ENCODE measurements around the gene DSTYK.

The DSTYK gene

DNA sequence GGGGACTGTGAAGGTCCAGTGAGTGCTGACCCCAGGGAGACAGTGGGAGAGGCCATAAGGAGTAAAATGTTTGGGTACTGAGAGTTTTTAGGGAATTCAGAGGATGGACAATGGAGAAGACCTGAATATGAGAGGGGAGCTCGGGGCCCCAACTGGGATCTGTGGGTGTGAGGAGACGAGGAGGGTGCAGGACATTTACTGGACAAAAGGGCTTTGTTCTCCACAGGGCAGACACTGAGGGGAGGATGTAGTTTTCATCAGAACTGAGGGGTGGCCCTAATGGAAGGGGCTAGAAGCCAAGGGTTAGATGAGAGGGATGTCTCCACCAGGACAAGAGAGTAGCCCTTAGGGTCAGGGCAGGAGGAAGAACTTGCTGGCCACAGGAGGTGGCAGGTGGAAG lies 46.2 kb upstream of the DSTYK start:
- H2AK5ac ChIP-seq (ENCODE audit: low read length) = no peak overlapping the region
- H3K79me2 ChIP-seq (ENCODE audit: control insufficient read depth, insufficient read depth, low read length) = no peaks in the 10 kb centered on the region
- H4K8ac ChIP-seq (ENCODE audit: low read depth, low read length) = no peak overlapping the region
- no peak overlapping the region for H4K5ac ChIP-seq (ENCODE audit: low read length)
- no peak overlapping the region for H3K4me2 ChIP-seq (ENCODE audit: low read length)
- no peak overlapping the region for H3K27ac ChIP-seq (ENCODE audit: low read depth, low read length)
- no peak overlapping the region for H3K4ac ChIP-seq (ENCODE audit: low read depth, low read length)
- WGBS (ENCODE audit: extremely low coverage, insufficient coverage, low lambda C conversion rate) = no CpG with 5 or more reads among the region's 2 CpGs
- H3K4me1 ChIP-seq (ENCODE audit: control insufficient read depth, low read depth, low read length) = peaks cover 3% of the 10 kb centered on the region
- H3K4me3 ChIP-seq (ENCODE audit: low read length) = no peak overlapping the region
- no peaks in the 10 kb centered on the region for H3K79me1 ChIP-seq (ENCODE audit: low read length)
- H3K56ac ChIP-seq (ENCODE audit: low read length) = no peak overlapping the region
- H2BK120ac ChIP-seq (ENCODE audit: low read depth, low read length) = no peak overlapping the region
- H2BK15ac ChIP-seq (replicated peaks; ENCODE audit: low read depth) = no peak overlapping the region
- H3K18ac ChIP-seq (ENCODE audit: low read length) = no peak overlapping the region
- H3K27me3 ChIP-seq (ENCODE audit: insufficient read depth, low read length, poor library complexity) = no peaks in the 10 kb centered on the region
- H3K23ac ChIP-seq (ENCODE audit: low read length) = no peak overlapping the region
- no peaks in the 10 kb centered on the region for H3K36me3 ChIP-seq (ENCODE audit: control insufficient read depth, insufficient read depth, low read length)
- no peak overlapping the region for H3K9ac ChIP-seq (ENCODE audit: low read length)
- DNase-seq = no peak
- H2BK5ac ChIP-seq (ENCODE audit: low read length) = no peak overlapping the region

DNA sequence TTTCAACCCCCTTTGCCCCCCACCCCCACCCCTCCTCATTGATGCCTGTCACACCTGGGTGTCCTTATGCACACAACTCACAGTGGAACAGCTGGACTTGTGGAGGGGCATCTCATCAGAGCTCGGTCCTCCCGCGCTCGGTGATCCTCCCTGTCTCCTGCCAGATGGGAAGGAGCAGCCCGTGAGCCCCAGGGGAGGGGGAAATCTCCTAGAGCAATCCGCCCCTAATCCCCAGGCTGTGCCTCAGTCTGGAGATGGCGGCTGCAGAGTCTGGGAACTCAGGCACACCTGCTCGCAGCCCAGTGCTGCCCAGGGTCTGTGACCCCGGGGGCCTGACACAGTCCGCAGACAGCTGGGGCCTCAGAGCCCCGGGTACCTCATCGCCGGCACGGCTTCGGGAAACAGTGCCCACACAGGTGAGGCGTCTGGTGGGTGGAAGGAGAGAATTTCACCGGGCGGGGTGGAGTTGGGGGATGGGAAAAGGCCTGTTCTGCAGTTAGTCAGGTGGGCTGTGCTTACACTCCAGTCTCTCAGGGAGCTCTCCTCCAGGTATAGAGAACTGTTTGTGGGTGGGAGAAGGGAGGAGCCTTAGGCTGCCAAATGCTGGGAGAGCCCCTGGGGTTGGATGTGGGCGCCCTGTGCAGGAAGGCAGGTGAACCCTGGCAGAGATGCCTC lies 45.6 kb upstream of the DSTYK start:
- H3K79me1 ChIP-seq (ENCODE audit: low read length) = no peaks in the 10 kb centered on the region
- H3K4me2 ChIP-seq (ENCODE audit: low read length) = no peak overlapping the region
- no peaks in the 10 kb centered on the region for H3K27me3 ChIP-seq (ENCODE audit: insufficient read depth, low read length, poor library complexity)
- H2BK15ac ChIP-seq (replicated peaks; ENCODE audit: low read depth) = no peak overlapping the region
- H3K4me3 ChIP-seq (ENCODE audit: low read length) = no peak overlapping the region
- H3K79me2 ChIP-seq (ENCODE audit: control insufficient read depth, insufficient read depth, low read length) = no peaks in the 10 kb centered on the region
- no peak overlapping the region for H3K27ac ChIP-seq (ENCODE audit: low read depth, low read length)
- no peak overlapping the region for H2BK120ac ChIP-seq (ENCODE audit: low read depth, low read length)
- no peak overlapping the region for H3K9ac ChIP-seq (ENCODE audit: low read length)
- no peaks in the 10 kb centered on the region for H3K4me1 ChIP-seq (ENCODE audit: control insufficient read depth, low read depth, low read length)
- no peak for DNase-seq
- H2BK5ac ChIP-seq (ENCODE audit: low read length) = no peak overlapping the region
- H3K36me3 ChIP-seq (ENCODE audit: control insufficient read depth, insufficient read depth, low read length) = no peaks in the 10 kb centered on the region
- no peak overlapping the region for H4K5ac ChIP-seq (ENCODE audit: low read length)
- H3K18ac ChIP-seq (ENCODE audit: low read length) = no peak overlapping the region
- no peak overlapping the region for H3K4ac ChIP-seq (ENCODE audit: low read depth, low read length)
- no peak overlapping the region for H3K56ac ChIP-seq (ENCODE audit: low read length)
- WGBS (ENCODE audit: extremely low coverage, insufficient coverage, low lambda C conversion rate) = no CpG with 5 or more reads among the region's 19 CpGs
- no peak overlapping the region for H2AK5ac ChIP-seq (ENCODE audit: low read length)
- H3K23ac ChIP-seq (ENCODE audit: low read length) = no peak overlapping the region
- no peak overlapping the region for H4K8ac ChIP-seq (ENCODE audit: low read depth, low read length)

DNA sequence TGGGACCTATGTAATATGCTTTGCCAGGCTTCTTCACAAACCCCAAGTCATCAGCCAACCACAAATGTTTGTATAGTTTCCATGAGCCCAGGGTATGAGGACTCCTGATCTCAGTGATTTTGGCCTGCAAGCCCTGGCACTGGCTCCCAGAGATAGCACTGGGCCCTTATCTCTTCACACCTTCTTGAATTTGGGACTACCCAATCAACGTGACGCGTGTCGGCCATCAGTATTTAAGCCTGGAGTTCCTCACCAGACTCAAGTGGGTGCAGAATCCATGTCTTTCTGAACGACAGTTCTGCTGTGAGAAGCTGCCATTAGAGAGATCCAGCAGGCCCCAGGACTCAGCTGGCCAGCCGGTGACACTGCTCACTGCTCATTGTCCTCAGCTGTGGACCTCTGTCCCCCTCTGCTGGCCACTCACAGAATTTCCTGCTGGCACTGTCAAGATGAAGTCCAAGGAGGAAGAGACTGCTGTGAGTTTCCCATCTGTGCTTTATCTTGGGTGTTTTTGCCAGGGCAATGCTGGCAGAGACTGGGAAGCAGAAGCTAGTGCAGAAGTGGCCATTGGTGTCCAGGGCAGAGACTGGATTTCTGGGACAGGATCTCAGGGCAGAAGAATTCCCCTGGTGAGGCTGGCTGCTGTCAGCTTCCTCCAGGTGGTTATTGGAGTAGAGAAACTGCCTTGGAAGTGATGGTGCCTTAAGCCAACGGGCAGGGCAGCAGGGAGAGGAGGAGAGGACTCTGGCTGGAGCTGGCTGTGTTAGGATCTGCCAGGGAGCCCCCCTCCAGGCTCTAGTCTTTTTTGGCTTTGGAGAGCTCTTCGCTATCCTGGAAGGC lies 44.7 kb upstream of the DSTYK start:
- Histone ChIP-seq H3K9ac (ENCODE audit: low read length) (no peak overlapping the region), H3K79me2 (ENCODE audit: control insufficient read depth, insufficient read depth, low read length) (no peaks in the 10 kb centered on the region), H3K4me3 (ENCODE audit: low read length) (no peak overlapping the region), H3K27me3 (ENCODE audit: insufficient read depth, low read length, poor library complexity) (no peaks in the 10 kb centered on the region), H3K56ac (ENCODE audit: low read length) (no peak overlapping the region), H2BK120ac (ENCODE audit: low read depth, low read length) (no peak overlapping the region), H3K4me1 (ENCODE audit: control insufficient read depth, low read depth, low read length) (no peaks in the 10 kb centered on the region), H3K4me2 (ENCODE audit: low read length) (no peak overlapping the region), H3K4ac (ENCODE audit: low read depth, low read length) (no peak overlapping the region), H3K27ac (ENCODE audit: low read depth, low read length) (no peak overlapping the region), H4K5ac (ENCODE audit: low read length) (no peak overlapping the region), H3K79me1 (ENCODE audit: low read length) (no peaks in the 10 kb centered on the region), H4K8ac (ENCODE audit: low read depth, low read length) (no peak overlapping the region), H3K18ac (ENCODE audit: low read length) (no peak overlapping the region), H2BK5ac (ENCODE audit: low read length) (no peak overlapping the region), H2AK5ac (ENCODE audit: low read length) (no peak overlapping the region), H2BK15ac (replicated peaks; ENCODE audit: low read depth) (no peak overlapping the region), H3K23ac (ENCODE audit: low read length) (no peak overlapping the region), H3K36me3 (ENCODE audit: control insufficient read depth, insufficient read depth, low read length) (no peaks in the 10 kb centered on the region)
- no CpG with 5 or more reads among the region's 8 CpGs for WGBS (ENCODE audit: extremely low coverage, insufficient coverage, low lambda C conversion rate)
- DNase-seq = peak; percentile 89

DNA sequence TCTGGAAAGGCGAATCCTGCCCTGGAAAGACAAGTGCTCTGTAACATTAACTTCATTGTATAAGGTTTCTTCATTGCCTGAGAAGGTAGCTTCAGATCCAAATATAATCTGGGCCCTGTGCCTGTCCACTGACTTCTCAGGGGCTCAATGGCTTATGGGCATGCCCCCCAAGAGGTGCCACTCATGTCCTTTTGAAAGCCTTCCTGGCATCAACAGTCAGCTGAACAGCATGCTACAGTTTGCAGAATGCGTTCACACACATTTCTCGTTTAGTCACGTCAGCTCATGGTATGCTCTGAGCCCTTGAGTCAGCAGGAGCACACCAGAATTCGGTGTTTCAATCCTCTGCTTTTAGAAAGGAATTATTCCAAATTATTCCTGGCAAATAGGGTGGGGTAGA lies 40.1 kb upstream of the DSTYK start:
- H3K18ac ChIP-seq (ENCODE audit: low read length) = no peak overlapping the region
- no peak for DNase-seq
- H3K27me3 ChIP-seq (ENCODE audit: insufficient read depth, low read length, poor library complexity) = no peaks in the 10 kb centered on the region
- no peak overlapping the region for H2BK5ac ChIP-seq (ENCODE audit: low read length)
- no peak overlapping the region for H3K4me3 ChIP-seq (ENCODE audit: low read length)
- no peak overlapping the region for H3K56ac ChIP-seq (ENCODE audit: low read length)
- H3K79me1 ChIP-seq (ENCODE audit: low read length) = no peaks in the 10 kb centered on the region
- H4K5ac ChIP-seq (ENCODE audit: low read length) = no peak overlapping the region
- no peak overlapping the region for H2AK5ac ChIP-seq (ENCODE audit: low read length)
- H3K27ac ChIP-seq (ENCODE audit: low read depth, low read length) = no peak overlapping the region
- H3K4me1 ChIP-seq (ENCODE audit: control insufficient read depth, low read depth, low read length) = peaks cover 3% of the 10 kb centered on the region
- no peaks in the 10 kb centered on the region for H3K79me2 ChIP-seq (ENCODE audit: control insufficient read depth, insufficient read depth, low read length)
- H3K23ac ChIP-seq (ENCODE audit: low read length) = no peak overlapping the region
- H3K4me2 ChIP-seq (ENCODE audit: low read length) = no peak overlapping the region
- H2BK120ac ChIP-seq (ENCODE audit: low read depth, low read length) = no peak overlapping the region
- H3K36me3 ChIP-seq (ENCODE audit: control insufficient read depth, insufficient read depth, low read length) = no peaks in the 10 kb centered on the region
- WGBS (ENCODE audit: extremely low coverage, insufficient coverage, low lambda C conversion rate) = no CpG with 5 or more reads among the region's 5 CpGs
- H2BK15ac ChIP-seq (replicated peaks; ENCODE audit: low read depth) = no peak overlapping the region
- no peak overlapping the region for H3K4ac ChIP-seq (ENCODE audit: low read depth, low read length)
- no peak overlapping the region for H3K9ac ChIP-seq (ENCODE audit: low read length)
- H4K8ac ChIP-seq (ENCODE audit: low read depth, low read length) = no peak overlapping the region

DNA sequence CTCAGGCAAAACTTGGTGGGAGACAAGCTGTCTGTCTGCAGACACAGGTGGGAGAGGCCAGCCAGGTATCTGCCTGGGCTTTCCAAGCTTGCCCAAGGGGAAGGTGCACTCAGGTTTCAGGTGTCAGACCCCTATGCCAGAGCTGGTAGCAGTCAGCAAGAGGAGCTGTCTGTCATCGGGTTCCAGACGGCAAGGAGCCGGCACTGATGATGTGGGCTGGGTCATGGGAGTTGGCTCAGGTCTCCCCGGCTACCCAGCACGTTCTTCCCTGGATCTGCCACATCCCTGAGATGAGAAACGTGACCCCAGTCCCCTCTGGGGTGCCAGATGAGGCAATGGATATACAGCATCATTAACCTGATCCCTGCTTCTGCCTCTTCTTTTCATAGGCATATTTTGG lies 39.2 kb upstream of the DSTYK start:
- Histone ChIP-seq H3K36me3 (ENCODE audit: control insufficient read depth, insufficient read depth, low read length) (no peaks in the 10 kb centered on the region), H3K27ac (ENCODE audit: low read depth, low read length) (no peak overlapping the region), H3K79me2 (ENCODE audit: control insufficient read depth, insufficient read depth, low read length) (no peaks in the 10 kb centered on the region), H3K27me3 (ENCODE audit: insufficient read depth, low read length, poor library complexity) (no peaks in the 10 kb centered on the region), H3K56ac (ENCODE audit: low read length) (no peak overlapping the region), H3K4me3 (ENCODE audit: low read length) (no peak overlapping the region), H4K8ac (ENCODE audit: low read depth, low read length) (no peak overlapping the region), H3K9ac (ENCODE audit: low read length) (no peak overlapping the region), H3K4me2 (ENCODE audit: low read length) (no peak overlapping the region), H2BK120ac (ENCODE audit: low read depth, low read length) (no peak overlapping the region), H3K4ac (ENCODE audit: low read depth, low read length) (no peak overlapping the region), H3K23ac (ENCODE audit: low read length) (no peak overlapping the region), H2BK15ac (replicated peaks; ENCODE audit: low read depth) (no peak overlapping the region), H2AK5ac (ENCODE audit: low read length) (no peak overlapping the region), H2BK5ac (ENCODE audit: low read length) (no peak overlapping the region), H4K5ac (ENCODE audit: low read length) (no peak overlapping the region), H3K18ac (ENCODE audit: low read length) (no peak overlapping the region), H3K79me1 (ENCODE audit: low read length) (no peaks in the 10 kb centered on the region), H3K4me1 (ENCODE audit: control insufficient read depth, low read depth, low read length) (peaks cover 3% of the 10 kb centered on the region)
- no CpG with 5 or more reads among the region's 6 CpGs for WGBS (ENCODE audit: extremely low coverage, insufficient coverage, low lambda C conversion rate)
- peak; percentile 63 for DNase-seq
